Gastrocnemius medialis (tissue), 4 donors: ENCODE results near the gene ZNF766.
"Not testable (repeated sequence)": the region's sequence is repeated elsewhere in the genome, so short reads cannot be mapped to it uniquely, and the experiment has no call there.

Experiments used
- CTCF ChIP-seq, 5 experiments: fragments of 450-650 bp in 3 of 5; fragments of 200-600 bp in 2 of 5; sonication (generic) in 2 of 5; IDR thresholded peaks in 4 of 5; conservative IDR thresholded peaks in 1 of 5; 1 replicate in 4 of 5; 2 replicates in 1 of 5; pipeline ENCODE4 v1.5.1; 2016 to 2019; ENCODE audit warnings: antibody characterized with exemption in 5 of 5, mild to moderate bottlenecking in 3 of 5, moderate library complexity in 3 of 5
- POLR2A ChIP-seq, 2 donors: fragments of 450-650 bp; IDR thresholded peaks; one replicate each; pipeline ENCODE4 v1.6.1; 2017; ENCODE audit warnings: antibody characterized with exemption in 2 of 2, mild to moderate bottlenecking in 2 of 2, moderate library complexity in 2 of 2

DNA sequence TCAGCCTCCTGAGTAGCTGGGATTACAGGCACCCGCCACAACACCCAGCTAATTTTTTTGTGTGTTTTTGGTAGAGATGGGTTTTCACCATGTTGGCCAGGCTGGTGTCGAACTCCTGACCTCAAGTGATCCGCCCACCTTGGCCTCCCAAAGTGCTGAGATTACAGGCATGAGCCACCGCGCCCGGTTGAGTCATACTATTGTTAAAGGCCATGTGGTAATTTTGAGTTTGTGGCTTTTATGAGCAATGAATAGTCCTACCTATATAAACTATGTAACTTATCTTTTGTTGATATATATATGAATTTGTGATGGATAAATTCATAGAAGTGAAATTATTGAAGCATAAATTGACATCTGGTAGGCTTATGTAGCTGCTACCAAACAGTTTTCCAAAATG lies 3.8 kb upstream of the ZNF766 start:
- not testable (repeated sequence) for TF ChIP-seq POLR2A (IDR thresholded peaks at IDR 0.05); CTCF (IDR thresholded peaks at IDR 0.05 in 4 of 5, conservative IDR thresholded peaks at IDR 0.05 in 1 of 5)
